ENCODE data around the gene DGKZ.

- TF ChIP-seq MYC (IDR thresholded peaks at IDR 0.05; ENCODE audit: borderline replicate concordance, low read length) (no peak), CTCF (IDR thresholded peaks at IDR 0.05) (no peak), ESRRA (IDR thresholded peaks at IDR 0.05; ENCODE audit: borderline replicate concordance, low read length) (no peak), POLR2AphosphoS2 (conservative IDR thresholded peaks at IDR 0.05; ENCODE audit: low read length) (no peak), POLR2A (IDR thresholded peaks at IDR 0.05; ENCODE audit: low read length) (no peak)
Observed at GRCh38 chr11:46378811-46379481, 31.7 kb downstream of the DGKZ start.
